HK-2 (cell line): ENCODE data around the gene SLC1A7.

Experiments used
- DNase-seq: peaks from one replicate; pipeline ENCODE4 v3.0.0-alpha.2; 2018; ENCODE audit not compliant: unreplicated experiment

SLC1A7 gene

GRCh38 chr1:53091841-53092645, 50.4 kb downstream of the SLC1A7 start:
- DNase-seq: peak; percentile 21

- no peak for DNase-seq
Observed at GRCh38 chr1:53090227-53091147, 52.0 kb downstream of the SLC1A7 start.

- no peak for DNase-seq
Observed at GRCh38 chr1:53089478-53090226, 52.8 kb downstream of the SLC1A7 start.

GRCh38 chr1:53088616-53089300, 53.7 kb downstream of the SLC1A7 start:
- DNase-seq: no peak

GRCh38 chr1:53087332-53088285, 54.8 kb downstream of the SLC1A7 start:
- DNase-seq: no peak

GRCh38 chr1:53086491-53087070, 55.9 kb downstream of the SLC1A7 start:
- DNase-seq: no peak

- no peak for DNase-seq
Observed at GRCh38 chr1:53085405-53085804, 57.0 kb downstream of the SLC1A7 start.

GRCh38 chr1:53084589-53084971, 57.9 kb downstream of the SLC1A7 start:
- no peak for DNase-seq

- no peak for DNase-seq
Observed at GRCh38 chr1:53083636-53084588, 58.5 kb downstream of the SLC1A7 start.

- DNase-seq: no peak
Observed at GRCh38 chr1:53082826-53083455, 59.5 kb downstream of the SLC1A7 start.

- no peak for DNase-seq
Observed at GRCh38 chr1:53081384-53082066, 60.9 kb downstream of the SLC1A7 start.

- DNase-seq: no peak
Observed at GRCh38 chr1:53080769-53081168, 61.7 kb downstream of the SLC1A7 start.

GRCh38 chr1:53080041-53080440, 62.4 kb downstream of the SLC1A7 start:
- DNase-seq: no peak

GRCh38 chr1:53079251-53079650, 63.2 kb downstream of the SLC1A7 start:
- DNase-seq: no peak

- DNase-seq: no peak
Observed at GRCh38 chr1:53078333-53079101, 63.9 kb downstream of the SLC1A7 start.

GRCh38 chr1:53077599-53077965, 64.9 kb downstream of the SLC1A7 start:
- no peak for DNase-seq
